ENCODE data around the gene ORM1.

The ORM1 gene

DNA sequence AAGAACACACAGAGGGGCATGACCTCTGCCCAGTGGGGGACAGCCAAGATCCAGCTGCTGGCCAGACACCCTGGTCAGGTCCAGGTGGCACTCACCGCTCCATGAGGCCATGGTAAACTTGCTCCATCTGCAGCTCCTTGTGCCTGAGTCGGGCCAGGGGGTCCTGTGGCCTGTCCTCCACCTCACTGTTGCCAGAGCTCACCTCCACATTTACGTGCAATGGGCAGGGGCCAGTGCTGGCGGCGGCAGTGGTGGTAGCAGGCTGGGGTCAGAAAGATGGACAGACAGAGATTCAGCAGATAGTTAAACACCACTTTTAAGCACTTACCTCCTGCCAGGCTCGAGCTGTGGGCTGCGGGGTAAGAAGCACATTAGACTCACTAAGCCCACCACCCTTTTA is 36.9 kb downstream of the ORM1 start:
- DNase-seq, result no peak
- Mint-ChIP-seq H3K9me3 (no peaks in the 10 kb centered on the region), H3K27ac (peak overlapping the region; percentile 67), H3K36me3 (peaks cover 81% of the 10 kb centered on the region), H3K4me3 (no peak overlapping the region), H3K27me3 (no peaks in the 10 kb centered on the region), H3K4me1 (peaks cover 59% of the 10 kb centered on the region)
- CTCF ChIA-PET, result no interaction called here

DNA sequence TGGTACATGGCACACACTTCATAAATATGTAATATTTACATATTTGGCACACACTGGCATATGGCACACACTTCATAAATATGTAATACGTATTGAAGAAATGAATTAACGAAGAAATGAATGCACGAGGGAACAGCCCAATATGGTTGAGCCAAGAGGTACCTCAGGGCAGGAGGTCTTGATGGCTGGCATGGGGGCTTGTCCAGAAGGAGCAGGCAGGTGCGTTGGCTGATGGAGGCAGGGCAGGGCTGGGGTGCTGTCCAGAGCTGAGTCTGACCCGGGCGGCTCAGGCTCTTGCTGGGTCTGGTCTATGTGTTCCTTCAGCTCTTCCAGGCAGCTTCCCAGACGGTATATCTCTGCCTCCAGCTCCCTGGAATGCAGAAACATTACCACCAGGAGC is 38.6 kb downstream of the ORM1 start:
- Mint-ChIP-seq H3K4me1 (peaks cover 73% of the 10 kb centered on the region), H3K27me3 (no peaks in the 10 kb centered on the region), H3K9me3 (no peaks in the 10 kb centered on the region), H3K4me3 (no peak overlapping the region), H3K27ac (peak overlapping the region; percentile 82), H3K36me3 (peaks cover 85% of the 10 kb centered on the region)
- CTCF ChIA-PET, result interaction anchor here (1.7 to 2.2 kb wide), 2 partner anchors 23 to 26 kb away, joined by 5 to 10 read pairs; partner anchors contain the start of gene AKNA
- no peak for DNase-seq

- peaks cover 86% of the 10 kb centered on the region for H3K36me3 Mint-ChIP-seq
- H3K27me3 Mint-ChIP-seq, result no peaks in the 10 kb centered on the region
- peaks cover 80% of the 10 kb centered on the region for H3K4me1 Mint-ChIP-seq
- CTCF ChIA-PET, result interaction anchor here (1.7 to 2.2 kb wide), 2 partner anchors 22 to 25 kb away, joined by 5 to 10 read pairs; partner anchors contain the start of gene AKNA
- no peak overlapping the region for H3K4me3 Mint-ChIP-seq
- H3K27ac Mint-ChIP-seq, result peak overlapping the region; percentile 88
- H3K9me3 Mint-ChIP-seq, result no peaks in the 10 kb centered on the region
- DNase-seq, result no peak
Measured at GRCh38 chr9:114362394-114362793, 39.5 kb downstream of the ORM1 start.

- Mint-ChIP-seq H3K27me3 (no peaks in the 10 kb centered on the region), H3K4me3 (no peak overlapping the region), H3K36me3 (peaks cover 89% of the 10 kb centered on the region), H3K27ac (peak overlapping the region; percentile 88), H3K4me1 (peaks cover 85% of the 10 kb centered on the region), H3K9me3 (no peaks in the 10 kb centered on the region)
- no peak for DNase-seq
- CTCF ChIA-PET, result interaction anchor here (1.4 to 2.2 kb wide), 2 partner anchors 21 to 24 kb away, joined by 4 to 10 read pairs; partner anchors contain the start of gene AKNA
Measured at GRCh38 chr9:114363424-114363823, 40.5 kb downstream of the ORM1 start.

DNA sequence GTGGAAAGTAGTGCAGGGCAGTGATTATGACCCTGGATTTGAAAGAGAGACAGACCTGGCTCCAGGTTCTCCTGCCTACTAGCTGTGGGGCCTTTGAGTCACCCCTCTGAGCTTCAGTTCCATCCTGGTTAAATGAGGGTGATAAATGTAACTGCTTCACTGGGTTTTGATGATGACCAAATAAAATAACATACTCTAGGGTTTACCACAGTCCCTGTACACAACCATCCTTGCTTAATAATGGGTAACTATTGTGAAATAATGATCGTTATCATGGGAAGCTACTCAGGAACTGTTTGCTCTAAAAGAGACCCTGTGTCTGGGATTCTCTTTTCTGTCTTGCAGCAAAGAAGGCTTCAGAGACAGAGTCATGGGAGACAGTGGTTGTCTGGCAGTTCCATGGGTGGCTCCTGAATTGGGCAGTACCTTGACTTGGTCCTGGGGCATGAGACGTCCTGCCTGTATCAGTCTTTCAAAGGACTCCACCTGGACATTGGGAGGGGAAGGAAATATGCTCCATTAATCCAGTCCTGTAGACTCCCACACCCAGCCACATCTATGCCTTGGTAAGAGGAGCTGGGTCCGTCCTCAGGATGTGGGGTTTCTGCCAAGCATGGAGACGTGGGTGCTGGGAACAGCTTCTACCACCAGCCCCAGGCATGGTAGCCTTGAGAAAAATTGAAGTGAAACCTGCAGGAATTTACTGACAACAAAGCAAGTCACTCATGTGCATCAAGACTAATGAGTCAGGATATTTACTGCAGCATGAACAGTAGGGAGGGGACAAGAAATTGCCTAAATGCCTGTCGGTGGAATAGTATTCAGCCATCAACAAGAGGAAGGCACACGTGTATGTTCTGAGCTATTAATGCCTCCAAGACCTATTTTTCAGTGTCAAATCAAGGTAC is 41.5 kb downstream of the ORM1 start:
- CTCF ChIA-PET, result interaction anchor here (1.0 to 1.9 kb wide), 3 partner anchors 15 to 23 kb away, joined by 3 to 10 read pairs (median 4); partner anchors contain the start of gene AKNA
- no peak overlapping the region for H3K4me3 Mint-ChIP-seq
- no peak for DNase-seq
- H3K4me1 Mint-ChIP-seq, result peaks cover 89% of the 10 kb centered on the region
- H3K36me3 Mint-ChIP-seq, result peaks cover 89% of the 10 kb centered on the region
- H3K27ac Mint-ChIP-seq, result peak overlapping the region; percentile 88
- H3K27me3 Mint-ChIP-seq, result no peaks in the 10 kb centered on the region
- no peaks in the 10 kb centered on the region for H3K9me3 Mint-ChIP-seq

DNA sequence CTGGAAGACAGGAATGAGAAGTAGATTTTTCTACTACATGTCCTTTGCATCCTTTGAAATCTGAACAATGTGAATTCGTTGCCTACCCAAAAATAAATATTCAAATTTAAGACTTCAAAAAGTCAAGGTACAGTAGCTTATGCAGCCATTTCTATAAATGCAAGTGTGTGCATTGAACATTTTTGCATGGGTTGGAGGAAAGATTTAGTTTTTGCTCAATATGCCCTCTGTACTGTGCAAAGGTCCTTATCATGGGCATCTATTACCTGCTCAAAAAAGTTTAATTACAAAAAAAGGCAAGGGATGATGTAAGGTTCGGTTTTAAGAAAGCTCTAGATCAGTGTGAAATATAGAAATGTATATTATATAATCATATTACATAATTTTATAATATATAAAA is 42.3 kb downstream of the ORM1 start:
- H3K27me3 Mint-ChIP-seq, result no peaks in the 10 kb centered on the region
- H3K4me3 Mint-ChIP-seq, result no peak overlapping the region
- H3K27ac Mint-ChIP-seq, result peak overlapping the region; percentile 88
- peaks cover 89% of the 10 kb centered on the region for H3K36me3 Mint-ChIP-seq
- peaks cover 90% of the 10 kb centered on the region for H3K4me1 Mint-ChIP-seq
- H3K9me3 Mint-ChIP-seq, result no peaks in the 10 kb centered on the region
- CTCF ChIA-PET, result interaction anchor here (0.8 to 1.9 kb wide), 3 partner anchors 16 to 24 kb away, joined by 3 to 10 read pairs (median 7); partner anchors contain the start of gene AKNA
- no peak for DNase-seq

- DNase-seq, result peak; percentile 57
- Mint-ChIP-seq H3K4me1 (peaks cover 89% of the 10 kb centered on the region), H3K36me3 (peaks cover 87% of the 10 kb centered on the region), H3K4me3 (peak overlapping the region; percentile 34), H3K27ac (peak overlapping the region; percentile 94), H3K27me3 (no peaks in the 10 kb centered on the region), H3K9me3 (no peaks in the 10 kb centered on the region)
- CTCF ChIA-PET, result interaction anchor here (1.0 to 1.9 kb wide), 4 partner anchors 19 to 29 kb away, joined by 3 to 13 read pairs (median 7); partner anchors contain the start of gene AKNA
Measured at GRCh38 chr9:114366334-114367128, 43.6 kb downstream of the ORM1 start.

DNA sequence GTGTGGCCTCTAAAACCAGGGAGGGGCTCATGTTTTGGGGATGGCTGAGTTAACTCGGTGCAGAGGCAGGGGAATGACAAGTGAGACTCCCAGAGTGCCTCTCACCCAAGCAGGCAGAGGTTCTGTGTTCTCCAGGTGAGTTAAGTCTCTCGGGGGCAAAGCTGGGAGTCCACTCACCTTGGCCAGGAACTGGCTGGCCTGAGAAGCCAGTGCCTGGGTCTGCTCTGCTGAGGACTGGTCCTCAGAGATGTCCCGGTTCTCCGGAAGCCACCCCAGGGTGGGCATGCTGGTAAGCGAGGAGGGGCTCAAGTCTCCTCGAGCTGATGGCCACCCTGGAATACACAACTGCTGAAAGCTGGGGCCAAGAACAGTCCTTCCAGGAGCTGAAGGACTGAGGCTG is 44.5 kb downstream of the ORM1 start:
- Mint-ChIP-seq H3K27ac (peak overlapping the region; percentile 94), H3K27me3 (no peaks in the 10 kb centered on the region), H3K4me3 (peak overlapping the region; percentile 34), H3K36me3 (peaks cover 87% of the 10 kb centered on the region), H3K4me1 (peaks cover 93% of the 10 kb centered on the region), H3K9me3 (no peaks in the 10 kb centered on the region)
- CTCF ChIA-PET, result interaction anchor here (0.8 to 1.9 kb wide), 7 partner anchors 14 to 28 kb away, joined by 3 to 13 read pairs (median 3); partner anchors contain the start of gene AKNA
- no peak for DNase-seq

DNA sequence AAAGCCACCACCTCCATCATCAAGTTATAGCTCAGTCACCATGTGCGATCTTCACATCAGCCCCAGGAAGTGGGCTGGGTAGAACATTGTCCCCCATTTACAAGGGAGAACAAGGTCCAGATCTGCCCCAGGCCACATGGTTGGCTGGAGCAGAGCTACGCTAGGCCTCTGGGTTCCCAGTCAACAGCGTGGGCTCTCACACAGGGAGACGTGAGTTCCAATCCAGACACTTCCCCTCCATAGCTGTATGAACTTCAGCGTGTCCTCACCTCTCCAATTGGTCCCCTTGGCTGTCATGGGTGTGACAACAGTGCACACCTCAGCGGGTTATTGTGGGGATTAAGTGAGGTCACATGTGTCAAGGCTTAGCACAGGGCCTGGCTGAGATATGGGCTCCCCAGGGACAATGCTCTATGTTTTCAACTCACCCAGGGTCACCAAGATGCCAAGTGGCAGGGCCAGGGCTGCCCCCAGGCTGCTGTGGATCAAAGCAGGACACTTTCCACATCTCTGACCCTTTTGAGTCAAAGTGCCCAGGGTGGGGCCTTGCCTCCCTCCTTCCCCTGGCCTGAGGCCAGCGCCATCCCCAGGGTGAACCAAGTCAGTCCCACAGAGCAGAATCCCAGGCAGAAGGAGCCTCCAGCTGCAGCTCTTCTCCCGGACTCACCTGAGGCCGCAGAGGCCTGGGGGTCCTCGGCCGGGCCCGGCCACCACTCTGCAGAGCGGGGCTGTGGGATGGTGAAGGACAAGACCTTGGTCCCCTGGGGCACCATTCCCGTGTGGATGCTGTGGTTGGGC is 45.1 kb downstream of the ORM1 start:
- no peak overlapping the region for H3K4me3 Mint-ChIP-seq
- CTCF ChIA-PET, result interaction anchor here (0.6 to 1.9 kb wide), 8 partner anchors 14 to 27 kb away, joined by 3 to 13 read pairs (median 3); partner anchors contain the start of gene AKNA
- H3K27me3 Mint-ChIP-seq, result no peaks in the 10 kb centered on the region
- H3K27ac Mint-ChIP-seq, result peak overlapping the region; percentile 94
- H3K9me3 Mint-ChIP-seq, result no peaks in the 10 kb centered on the region
- DNase-seq, result no peak
- H3K4me1 Mint-ChIP-seq, result peaks cover 96% of the 10 kb centered on the region
- peaks cover 85% of the 10 kb centered on the region for H3K36me3 Mint-ChIP-seq

GRCh38 chr9:114369216-114370130 is 46.6 kb downstream of the ORM1 start:
- DNase-seq, result no peak

GRCh38 chr9:114370251-114370967 is 47.5 kb downstream of the ORM1 start:
- H3K27ac Mint-ChIP-seq, result peak overlapping the region; percentile 94
- CTCF ChIA-PET, result interaction anchor here (5.6 kb wide), 1 partner anchor 16 kb away, joined by 65 read pairs; the partner anchor contains the start of gene AKNA
- no peaks in the 10 kb centered on the region for H3K27me3 Mint-ChIP-seq
- H3K36me3 Mint-ChIP-seq, result peaks cover 84% of the 10 kb centered on the region
- H3K4me3 Mint-ChIP-seq, result no peak overlapping the region
- no peak for DNase-seq
- H3K4me1 Mint-ChIP-seq, result peaks cover 96% of the 10 kb centered on the region
- no peaks in the 10 kb centered on the region for H3K9me3 Mint-ChIP-seq

More at GRCh38 chr9:114369216-114370130, 46.6 kb downstream of the ORM1 start:
- Mint-ChIP-seq H3K4me3 (no peak overlapping the region), H3K36me3 (peaks cover 83% of the 10 kb centered on the region), H3K4me1 (peaks cover 95% of the 10 kb centered on the region), H3K27me3 (no peaks in the 10 kb centered on the region), H3K27ac (peak overlapping the region; percentile 79), H3K9me3 (no peaks in the 10 kb centered on the region)
- CTCF ChIA-PET, result interaction anchor here (5.6 kb wide), 1 partner anchor 17 kb away, joined by 65 read pairs; the partner anchor contains the start of gene AKNA

GRCh38 chr9:114370968-114371320 is 48.0 kb downstream of the ORM1 start:
- CTCF ChIA-PET, result interaction anchor here (0.9 to 5.6 kb wide), 2 partner anchors 15 to 22 kb away, joined by 3 to 65 read pairs; partner anchors contain the start of gene AKNA
- Mint-ChIP-seq H3K27me3 (no peaks in the 10 kb centered on the region), H3K36me3 (peaks cover 85% of the 10 kb centered on the region), H3K9me3 (no peaks in the 10 kb centered on the region), H3K27ac (peak overlapping the region; percentile 94), H3K4me1 (peaks cover 96% of the 10 kb centered on the region), H3K4me3 (peak overlapping the region; percentile 77)
- no peak for DNase-seq

Measured in activated naive CD4-positive, alpha-beta T cell treated with anti-CD3 and anti-CD28 coated beads, Interleukin-2, amount 10 ng/mL, durations not matched to agents 7 days and 5 days (primary cell).